Measurements from ENCODE around the gene AEN.

GRCh38 chr15:88646088-88646405, 24.9 kb downstream of the AEN start:
- TF ChIP-seq, protein P1, sequence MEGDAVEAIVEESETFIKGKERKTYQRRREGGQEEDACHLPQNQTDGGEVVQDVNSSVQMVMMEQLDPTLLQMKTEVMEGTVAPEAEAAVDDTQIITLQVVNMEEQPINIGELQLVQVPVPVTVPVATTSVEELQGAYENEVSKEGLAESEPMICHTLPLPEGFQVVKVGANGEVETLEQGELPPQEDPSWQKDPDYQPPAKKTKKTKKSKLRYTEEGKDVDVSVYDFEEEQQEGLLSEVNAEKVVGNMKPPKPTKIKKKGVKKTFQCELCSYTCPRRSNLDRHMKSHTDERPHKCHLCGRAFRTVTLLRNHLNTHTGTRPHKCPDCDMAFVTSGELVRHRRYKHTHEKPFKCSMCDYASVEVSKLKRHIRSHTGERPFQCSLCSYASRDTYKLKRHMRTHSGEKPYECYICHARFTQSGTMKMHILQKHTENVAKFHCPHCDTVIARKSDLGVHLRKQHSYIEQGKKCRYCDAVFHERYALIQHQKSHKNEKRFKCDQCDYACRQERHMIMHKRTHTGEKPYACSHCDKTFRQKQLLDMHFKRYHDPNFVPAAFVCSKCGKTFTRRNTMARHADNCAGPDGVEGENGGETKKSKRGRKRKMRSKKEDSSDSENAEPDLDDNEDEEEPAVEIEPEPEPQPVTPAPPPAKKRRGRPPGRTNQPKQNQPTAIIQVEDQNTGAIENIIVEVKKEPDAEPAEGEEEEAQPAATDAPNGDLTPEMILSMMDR (IDR thresholded peaks at IDR 0.05; ENCODE audit: low read depth, low read length) = no peak
- no peak for TF ChIP-seq POLR2A (IDR thresholded peaks at IDR 0.05; ENCODE audit: extremely low read depth, insufficient read length)
